Body of pancreas (tissue), 4 donors: ENCODE results near the gene MAPT.

Source experiments
- POLR2A ChIP-seq, 3 donors: fragments of 450-650 bp; IDR thresholded peaks; one replicate each; pipeline ENCODE4 v1.6.1; 2016; ENCODE audit warnings: antibody characterized with exemption in 3 of 3, mild to moderate bottlenecking in 2 of 3
- TF ChIP-seq, protein P1 (sequence below), 7 experiments: fragments of 450-650 bp in 4 of 7; fragments of 200-600 bp in 3 of 7; sonication (generic) in 3 of 7; IDR thresholded peaks; one replicate each; pipeline ENCODE4 v1.5.1; 2016 to 2019; ENCODE audit warnings: antibody characterized with exemption in 7 of 7

DNA sequence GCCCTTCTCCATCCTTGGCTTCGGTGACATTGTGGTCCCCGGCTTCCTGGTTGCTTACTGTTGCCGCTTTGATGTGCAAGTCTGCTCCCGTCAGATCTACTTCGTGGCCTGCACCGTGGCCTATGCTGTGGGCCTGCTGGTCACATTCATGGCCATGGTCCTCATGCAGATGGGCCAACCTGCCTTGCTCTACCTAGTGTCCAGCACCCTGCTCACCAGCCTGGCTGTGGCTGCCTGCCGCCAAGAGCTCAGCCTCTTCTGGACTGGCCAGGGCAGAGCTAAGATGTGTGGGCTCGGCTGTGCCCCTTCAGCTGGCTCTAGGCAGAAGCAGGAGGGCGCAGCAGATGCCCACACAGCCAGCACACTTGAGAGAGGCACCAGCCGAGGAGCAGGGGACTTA lies 48.1 kb upstream of the MAPT start:
- TF ChIP-seq POLR2A (IDR thresholded peaks at IDR 0.05): no peak
- TF ChIP-seq, protein P1, sequence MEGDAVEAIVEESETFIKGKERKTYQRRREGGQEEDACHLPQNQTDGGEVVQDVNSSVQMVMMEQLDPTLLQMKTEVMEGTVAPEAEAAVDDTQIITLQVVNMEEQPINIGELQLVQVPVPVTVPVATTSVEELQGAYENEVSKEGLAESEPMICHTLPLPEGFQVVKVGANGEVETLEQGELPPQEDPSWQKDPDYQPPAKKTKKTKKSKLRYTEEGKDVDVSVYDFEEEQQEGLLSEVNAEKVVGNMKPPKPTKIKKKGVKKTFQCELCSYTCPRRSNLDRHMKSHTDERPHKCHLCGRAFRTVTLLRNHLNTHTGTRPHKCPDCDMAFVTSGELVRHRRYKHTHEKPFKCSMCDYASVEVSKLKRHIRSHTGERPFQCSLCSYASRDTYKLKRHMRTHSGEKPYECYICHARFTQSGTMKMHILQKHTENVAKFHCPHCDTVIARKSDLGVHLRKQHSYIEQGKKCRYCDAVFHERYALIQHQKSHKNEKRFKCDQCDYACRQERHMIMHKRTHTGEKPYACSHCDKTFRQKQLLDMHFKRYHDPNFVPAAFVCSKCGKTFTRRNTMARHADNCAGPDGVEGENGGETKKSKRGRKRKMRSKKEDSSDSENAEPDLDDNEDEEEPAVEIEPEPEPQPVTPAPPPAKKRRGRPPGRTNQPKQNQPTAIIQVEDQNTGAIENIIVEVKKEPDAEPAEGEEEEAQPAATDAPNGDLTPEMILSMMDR (IDR thresholded peaks at IDR 0.05): no peak
